ENCODE data around the gene MAGI2. TPM values are rescaled to one million over a fixed set of nuclear protein-coding genes. Genes with fewer than 3 reads are reported as not detected.

MAGI2 gene
- total and polyA plus RNA-seq, 4 donors: 0.37 to 4.1 (median 1.4) TPM

DNA sequence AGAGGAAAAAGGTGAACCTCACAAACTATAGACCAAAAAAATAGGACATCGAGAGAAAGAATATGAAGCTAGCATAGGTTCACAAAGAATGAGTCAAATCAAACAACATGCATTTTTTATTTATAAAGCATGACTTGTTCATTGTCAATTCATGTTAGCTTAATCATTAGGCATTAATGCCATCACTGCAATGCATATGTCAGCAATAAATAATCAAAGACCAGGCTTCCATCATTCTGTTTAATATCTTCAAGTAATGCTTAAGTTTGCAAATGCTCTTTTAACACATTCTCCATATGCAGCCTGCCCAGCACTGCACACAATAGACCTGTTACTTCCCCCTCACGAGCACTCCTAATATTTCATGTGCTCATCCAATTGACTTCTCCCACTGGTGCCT is 8.9 kb upstream of the MAGI2 start:
- no peak for TF ChIP-seq NR2F2 (IDR thresholded peaks at IDR 0.05)
- TF ChIP-seq SP1 (IDR thresholded peaks at IDR 0.05): no peak
- TF ChIP-seq FOXA1 (IDR thresholded peaks at IDR 0.05): no peak
- TF ChIP-seq GABPA (IDR thresholded peaks at IDR 0.05 in 1 of 2, conservative IDR thresholded peaks at IDR 0.05 in 1 of 2): no peak
- no peak for TF ChIP-seq RAD21 (IDR thresholded peaks at IDR 0.05)
- TF ChIP-seq, protein P1, sequence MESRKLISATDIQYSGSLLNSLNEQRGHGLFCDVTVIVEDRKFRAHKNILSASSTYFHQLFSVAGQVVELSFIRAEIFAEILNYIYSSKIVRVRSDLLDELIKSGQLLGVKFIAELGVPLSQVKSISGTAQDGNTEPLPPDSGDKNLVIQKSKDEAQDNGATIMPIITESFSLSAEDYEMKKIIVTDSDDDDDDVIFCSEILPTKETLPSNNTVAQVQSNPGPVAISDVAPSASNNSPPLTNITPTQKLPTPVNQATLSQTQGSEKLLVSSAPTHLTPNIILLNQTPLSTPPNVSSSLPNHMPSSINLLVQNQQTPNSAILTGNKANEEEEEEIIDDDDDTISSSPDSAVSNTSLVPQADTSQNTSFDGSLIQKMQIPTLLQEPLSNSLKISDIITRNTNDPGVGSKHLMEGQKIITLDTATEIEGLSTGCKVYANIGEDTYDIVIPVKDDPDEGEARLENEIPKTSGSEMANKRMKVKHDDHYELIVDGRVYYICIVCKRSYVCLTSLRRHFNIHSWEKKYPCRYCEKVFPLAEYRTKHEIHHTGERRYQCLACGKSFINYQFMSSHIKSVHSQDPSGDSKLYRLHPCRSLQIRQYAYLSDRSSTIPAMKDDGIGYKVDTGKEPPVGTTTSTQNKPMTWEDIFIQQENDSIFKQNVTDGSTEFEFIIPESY (IDR thresholded peaks at IDR 0.05): no peak
- TF ChIP-seq, protein P2, sequence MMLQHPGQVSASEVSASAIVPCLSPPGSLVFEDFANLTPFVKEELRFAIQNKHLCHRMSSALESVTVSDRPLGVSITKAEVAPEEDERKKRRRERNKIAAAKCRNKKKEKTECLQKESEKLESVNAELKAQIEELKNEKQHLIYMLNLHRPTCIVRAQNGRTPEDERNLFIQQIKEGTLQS (IDR thresholded peaks at IDR 0.05): no peak
- TF ChIP-seq EGR1 (IDR thresholded peaks at IDR 0.05; ENCODE audit: low read depth in 2 of 2): no peak
- TF ChIP-seq HNF4G (IDR thresholded peaks at IDR 0.05): no peak
- TF ChIP-seq, protein P3, sequence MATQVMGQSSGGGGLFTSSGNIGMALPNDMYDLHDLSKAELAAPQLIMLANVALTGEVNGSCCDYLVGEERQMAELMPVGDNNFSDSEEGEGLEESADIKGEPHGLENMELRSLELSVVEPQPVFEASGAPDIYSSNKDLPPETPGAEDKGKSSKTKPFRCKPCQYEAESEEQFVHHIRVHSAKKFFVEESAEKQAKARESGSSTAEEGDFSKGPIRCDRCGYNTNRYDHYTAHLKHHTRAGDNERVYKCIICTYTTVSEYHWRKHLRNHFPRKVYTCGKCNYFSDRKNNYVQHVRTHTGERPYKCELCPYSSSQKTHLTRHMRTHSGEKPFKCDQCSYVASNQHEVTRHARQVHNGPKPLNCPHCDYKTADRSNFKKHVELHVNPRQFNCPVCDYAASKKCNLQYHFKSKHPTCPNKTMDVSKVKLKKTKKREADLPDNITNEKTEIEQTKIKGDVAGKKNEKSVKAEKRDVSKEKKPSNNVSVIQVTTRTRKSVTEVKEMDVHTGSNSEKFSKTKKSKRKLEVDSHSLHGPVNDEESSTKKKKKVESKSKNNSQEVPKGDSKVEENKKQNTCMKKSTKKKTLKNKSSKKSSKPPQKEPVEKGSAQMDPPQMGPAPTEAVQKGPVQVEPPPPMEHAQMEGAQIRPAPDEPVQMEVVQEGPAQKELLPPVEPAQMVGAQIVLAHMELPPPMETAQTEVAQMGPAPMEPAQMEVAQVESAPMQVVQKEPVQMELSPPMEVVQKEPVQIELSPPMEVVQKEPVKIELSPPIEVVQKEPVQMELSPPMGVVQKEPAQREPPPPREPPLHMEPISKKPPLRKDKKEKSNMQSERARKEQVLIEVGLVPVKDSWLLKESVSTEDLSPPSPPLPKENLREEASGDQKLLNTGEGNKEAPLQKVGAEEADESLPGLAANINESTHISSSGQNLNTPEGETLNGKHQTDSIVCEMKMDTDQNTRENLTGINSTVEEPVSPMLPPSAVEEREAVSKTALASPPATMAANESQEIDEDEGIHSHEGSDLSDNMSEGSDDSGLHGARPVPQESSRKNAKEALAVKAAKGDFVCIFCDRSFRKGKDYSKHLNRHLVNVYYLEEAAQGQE (IDR thresholded peaks at IDR 0.05): no peak
- no peak for TF ChIP-seq JUND (IDR thresholded peaks at IDR 0.05)
- no peak for TF ChIP-seq YY1 (IDR thresholded peaks at IDR 0.05)
- Histone ChIP-seq H3K4me3 (ENCODE audit: low read depth in 1 of 3, low read length in 3 of 3) (no peak overlapping the region), H3K9me3 (ENCODE audit: control insufficient read depth in 4 of 4, low read length in 3 of 4) (no peaks in the 10 kb centered on the region), H3K27me3 (ENCODE audit: control insufficient read depth in 4 of 4, insufficient read depth in 4 of 4, low read length in 3 of 4) (no peaks in the 10 kb centered on the region), H3K9ac (ENCODE audit: low read depth in 1 of 2, low read length in 2 of 2) (no peak overlapping the region), H3K36me3 (ENCODE audit: control insufficient read depth in 4 of 4, insufficient read depth in 3 of 4, low read depth in 1 of 4, low read length in 3 of 4) (peaks cover 0 to 4% (median 2%) of the 10 kb centered on the region in 4 donors), H3K4me1 (ENCODE audit: control insufficient read depth in 4 of 4, insufficient read depth in 4 of 4, low read length in 3 of 4) (no peaks in the 10 kb centered on the region), H3K27ac (ENCODE audit: low read depth in 1 of 2, low read length in 2 of 2) (no peak overlapping the region)
- no peak for DNase-seq (ENCODE audit: low spot score)
- 97% methylated on average over 2 of the region's 2 CpGs for WGBS

DNA sequence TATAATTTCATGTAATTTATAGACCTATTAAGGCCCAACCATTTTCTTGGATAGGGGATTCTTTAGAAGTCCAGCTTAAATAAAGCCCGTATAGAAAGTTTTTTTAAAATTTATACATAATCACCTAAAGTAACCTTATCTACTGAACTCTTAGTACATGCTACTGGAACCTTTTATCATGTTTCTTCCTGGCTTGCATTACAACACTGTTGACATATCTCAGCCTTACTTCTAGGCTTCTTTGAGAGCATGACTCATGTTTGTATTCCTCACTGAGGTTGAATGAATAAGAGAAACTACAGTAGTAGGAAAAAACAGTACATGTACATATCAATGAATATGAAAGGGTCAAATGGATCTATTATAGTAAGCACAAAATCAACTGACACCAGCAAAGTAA is 8.2 kb upstream of the MAGI2 start:
- no peak overlapping the region for H3K4me3 ChIP-seq (ENCODE audit: low read depth in 1 of 3, low read length in 3 of 3)
- H3K27me3 ChIP-seq (ENCODE audit: control insufficient read depth in 4 of 4, insufficient read depth in 4 of 4, low read length in 3 of 4): no peaks in the 10 kb centered on the region
- WGBS: 63% methylated on average over 1 of the region's 1 CpG
- peaks cover 0 to 4% (median 2%) of the 10 kb centered on the region in 4 donors for H3K36me3 ChIP-seq (ENCODE audit: control insufficient read depth in 4 of 4, insufficient read depth in 3 of 4, low read depth in 1 of 4, low read length in 3 of 4)
- H3K9ac ChIP-seq (ENCODE audit: low read depth in 1 of 2, low read length in 2 of 2): no peak overlapping the region
- DNase-seq (ENCODE audit: low spot score): no peak
- no peaks in the 10 kb centered on the region for H3K9me3 ChIP-seq (ENCODE audit: control insufficient read depth in 4 of 4, low read length in 3 of 4)
- H3K4me1 ChIP-seq (ENCODE audit: control insufficient read depth in 4 of 4, insufficient read depth in 4 of 4, low read length in 3 of 4): no peaks in the 10 kb centered on the region
- no peak overlapping the region for H3K27ac ChIP-seq (ENCODE audit: low read depth in 1 of 2, low read length in 2 of 2)
- TF ChIP-seq FOXA2 (IDR thresholded peaks at IDR 0.05) (no peak), JUND (IDR thresholded peaks at IDR 0.05) (peak in 1 of 2 donors; percentile 59)
- TF ChIP-seq, protein P3 (IDR thresholded peaks at IDR 0.05): no peak

Data from liver (tissue), 9 donors.